Stimulated activated naive CD4-positive, alpha-beta T cell treated with Interleukin-2 at 50 U/mL for 16 hours (primary cell): ENCODE measurements around the gene MREG.
A peak's percentile ranks its signal among the peaks of the same experiment; 100 is the strongest.
"Not testable (repeated sequence)": the region's sequence is repeated elsewhere in the genome, so short reads cannot be mapped to it uniquely, and the experiment has no call there.

Experiments used
- DNase-seq: peaks from one replicate; lab custom pipeline; 2025; lab: John Stamatoyannopoulos, UW

MREG gene

GRCh38 chr2:216021768-216022565 lies 8.6 kb upstream of the MREG start:
- DNase-seq, result no peak

GRCh38 chr2:216018709-216019108 lies 5.4 kb upstream of the MREG start:
- DNase-seq, result no peak

GRCh38 chr2:216017365-216017764 lies 4.0 kb upstream of the MREG start:
- DNase-seq, result peak; percentile 27

- no peak for DNase-seq
These were observed 3.2 kb upstream of the MREG start for GRCh38 chr2:216016581-216016980.

GRCh38 chr2:216015722-216016464 lies 2.5 kb upstream of the MREG start:
- DNase-seq, result peak; percentile 9

- DNase-seq, result no peak
These were observed 1.6 kb upstream of the MREG start for GRCh38 chr2:216014986-216015385.

- DNase-seq, result no peak
These were observed 655 bp upstream of the MREG start for GRCh38 chr2:216014006-216014405.

- DNase-seq, result no peak
These were observed 596 bp downstream of the MREG start for GRCh38 chr2:216012830-216013079.

- no peak for DNase-seq
These were observed 1.1 kb downstream of the MREG start for GRCh38 chr2:216012133-216012829.

- DNase-seq, result not testable (repeated sequence)
These were observed 4.1 kb downstream of the MREG start for GRCh38 chr2:216009215-216009614.

GRCh38 chr2:216008387-216008786 lies 5.0 kb downstream of the MREG start:
- no peak for DNase-seq

GRCh38 chr2:216006164-216006663 lies 7.1 kb downstream of the MREG start:
- peak; percentile 38 for DNase-seq

- peak; percentile 36 for DNase-seq
These were observed 8.6 kb downstream of the MREG start for GRCh38 chr2:216004697-216005283.

- no peak for DNase-seq
These were observed 9.3 kb downstream of the MREG start for GRCh38 chr2:216003876-216004696.

- no peak for DNase-seq
These were observed 10.7 kb downstream of the MREG start for GRCh38 chr2:216002693-216003092.

- DNase-seq, result no peak
These were observed 11.2 kb downstream of the MREG start for GRCh38 chr2:216002101-216002678.

- DNase-seq, result no peak
These were observed 11.9 kb downstream of the MREG start for GRCh38 chr2:216001216-216002100.

- no peak for DNase-seq
These were observed 14.7 kb downstream of the MREG start for GRCh38 chr2:215998636-215999035.

- no peak for DNase-seq
These were observed 16.1 kb downstream of the MREG start for GRCh38 chr2:215997219-215997618.

- no peak for DNase-seq
These were observed 18.4 kb downstream of the MREG start for GRCh38 chr2:215994911-215995310.
